Endothelial cell of umbilical vein (primary cell): Measurements from ENCODE around the gene LENG8. TPM values are rescaled to one million over a fixed set of nuclear protein-coding genes. Genes with fewer than 3 reads are reported as not detected.

Experiments
- BruUV-seq: library from RNA; stranded (reverse); fragments of 400-500 nt; replicated peaks from 2 replicates; lab custom pipeline; 2021; lab: Mats Ljungman, UMichigan
- CTCF ChIA-PET: fragments of 300-600, 350-600 bp; sonication (Branson Sonifier 250); formaldehyde crosslinking; loops from one replicate; lab custom pipeline; 2021; ENCODE audit warnings: antibody characterized with exemption, inconsistent platforms; lab: Charles Lee
- POLR2A ChIA-PET: fragments of 300-600, 350-600 bp; sonication (Branson Sonifier 250); formaldehyde crosslinking; loops from one replicate; lab custom pipeline; 2021; ENCODE audit warnings: antibody characterized with exemption, inconsistent platforms; lab: Charles Lee
- DNase-seq: peaks from one replicate; pipeline ENCODE4 v3.0.0-alpha.2; 2011; ENCODE audit warnings: low read depth, low spot score
- FAIRE-seq: peaks from 2 replicates; lab custom pipeline; 2011; peaks lifted over from hg19 to GRCh38; lab: Jason Lieb, UNC
- H2AFZ ChIP-seq: 2 replicates; pipeline ENCODE4 v1.6.0; 2012; ENCODE audit warnings: low read depth, low read length, control low read depth, inconsistent platforms
- H3K27ac ChIP-seq: 2 replicates; pipeline ENCODE4 v1.5.1; 2011; ENCODE audit warnings: low read depth, mild to moderate bottlenecking, control low read depth, low read length, moderate library complexity; ENCODE audit not compliant: insufficient read depth
- H3K27me3 ChIP-seq, 2 experiments: 2 replicates each; pipeline versions ENCODE4 v1.6.0 to v1.6.1; 2011; ENCODE audit warnings: low read length in 2 of 2, mixed read lengths in 1 of 2; ENCODE audit not compliant: control insufficient read depth in 2 of 2, insufficient read depth in 2 of 2
- H3K36me3 ChIP-seq, 2 experiments: 2 replicates in 1 of 2; 3 replicates in 1 of 2; pipeline ENCODE4 v1.5.1; 2011; ENCODE audit warnings: low read length in 2 of 2, mild to moderate bottlenecking in 1 of 2, moderate library complexity in 1 of 2; ENCODE audit not compliant: control insufficient read depth in 2 of 2, insufficient read depth in 2 of 2; ENCODE audit errors: extremely low read depth in 1 of 2
- H3K4me1 ChIP-seq: 3 replicates; pipeline ENCODE4 v1.5.1; 2011; ENCODE audit warnings: mild to moderate bottlenecking, low read length; ENCODE audit not compliant: control insufficient read depth, insufficient read depth; ENCODE audit errors: extremely low read depth
- H3K4me2 ChIP-seq: 2 replicates; pipeline ENCODE4 v1.6.1; 2011; ENCODE audit warnings: low read length, control low read depth, mixed read lengths; ENCODE audit not compliant: insufficient read depth
- H3K4me3 ChIP-seq, 3 experiments: fragments of 200-600 bp in 1 of 3; sonication (generic), shearing (Covaris generic) in 1 of 3; replicated peaks in 1 of 3; 2 replicates each; pipeline ENCODE4 v1.5.1; 2011 to 2016; ENCODE audit warnings: control low read depth in 3 of 3, low read length in 3 of 3, mild to moderate bottlenecking in 2 of 3, inconsistent platforms in 1 of 3, low read depth in 1 of 3, moderate library complexity in 1 of 3; ENCODE audit not compliant: insufficient read depth in 1 of 3
- H3K79me2 ChIP-seq: 2 replicates; pipeline ENCODE4 v1.6.0; 2012; ENCODE audit warnings: low read length, inconsistent platforms; ENCODE audit not compliant: control insufficient read depth, insufficient read depth
- H3K9ac ChIP-seq: replicated peaks from 2 replicates; pipeline ENCODE3; 2011; ENCODE audit warnings: low read length, control low read depth; ENCODE audit not compliant: insufficient read depth; ENCODE audit errors: extremely low read depth
- H3K9me1 ChIP-seq: replicated peaks from 3 replicates; pipeline ENCODE4 v1.6.0; 2011; ENCODE audit warnings: mild to moderate bottlenecking, low read length; ENCODE audit not compliant: control insufficient read depth, insufficient read depth; ENCODE audit errors: extremely low read depth
- H3K9me3 ChIP-seq: replicated peaks from 2 replicates; pipeline ENCODE4 v1.5.1; 2012; ENCODE audit warnings: low read length, inconsistent platforms; ENCODE audit not compliant: control insufficient read depth, insufficient read depth
- H4K20me1 ChIP-seq: replicated peaks from 2 replicates; pipeline ENCODE3; 2011; ENCODE audit warnings: mild to moderate bottlenecking, low read length; ENCODE audit not compliant: control insufficient read depth, insufficient read depth; ENCODE audit errors: extremely low read depth
- CTCF ChIP-seq, 2 donors: IDR thresholded peaks; 1 replicate in 1 of 2; 2 replicates in 1 of 2; pipeline ENCODE4 v1.5.1; 2011; ENCODE audit warnings: low read length in 2 of 2, mild to moderate bottlenecking in 2 of 2, moderate library complexity in 2 of 2, control low read depth in 1 of 2, inconsistent platforms in 1 of 2, low read depth in 1 of 2; ENCODE audit not compliant: insufficient read depth in 1 of 2; ENCODE audit errors: extremely low read depth in 1 of 2
- FOS ChIP-seq: IDR thresholded peaks from 2 replicates; pipeline ENCODE4 v1.6.1; 2011; ENCODE audit warnings: mild to moderate bottlenecking, low read length, moderate library complexity, borderline replicate concordance; ENCODE audit not compliant: insufficient read depth
- GATA2 ChIP-seq: IDR thresholded peaks from 2 replicates; pipeline ENCODE4 v1.7.0; 2011; ENCODE audit warnings: low read depth, mild to moderate bottlenecking, moderate library complexity, mixed read lengths, low read length; ENCODE audit not compliant: insufficient read length, insufficient read depth
- POLR2AphosphoS5 ChIP-seq: IDR thresholded peaks from 2 replicates; pipeline ENCODE4 v1.6.1; 2012; ENCODE audit warnings: low read depth, mild to moderate bottlenecking, control low read depth, low read length, moderate library complexity; ENCODE audit not compliant: insufficient read depth
- dilution Hi-C: fragments of 300-500 bp; cut with MboI; formaldehyde crosslinking; loops from one replicate; pipeline ENCODE4 v1.15.0; 2019; ENCODE audit warnings: low sequenced_read_pairs; ENCODE audit not compliant: extremely low pct_ligation_motif_present
- intact Hi-C: fragments of 100-400 bp; cut with micrococcal nuclease; formaldehyde crosslinking; loops from one replicate; pipeline ENCODE4 v1.10.0; 2022
- polyA plus RNA-seq, 4 experiments: library from polyadenylated mRNA; depleted of rRNA in 3 of 4; stranded (reverse) in 3 of 4; unstranded in 1 of 4; fragments of >200 nt; gene quantifications; 2 replicates each; pipeline versions ENCODE4 v1.2.1 to v1.2.3, GENCODE V29; 2011 to 2012; ENCODE audit warnings: missing spikeins in 1 of 4
- total RNA-seq: library from RNA; stranded (reverse); gene quantifications from 2 replicates; pipeline ENCODE4 v1.2.3, GENCODE V29; 2021
- TF ChIP-seq, protein P1 (sequence below): IDR thresholded peaks from 2 replicates; pipeline ENCODE4 v1.6.1; 2011; ENCODE audit not compliant: insufficient read depth, insufficient read length

Gene LENG8
- total and polyA plus RNA-seq, 2 donors (not counting 3 experiments of a cell fraction or from before 2014, with no cell fraction given), result 130 to 218 TPM

- intact Hi-C loops (loop anchor here (1.0 to 2.0 kb wide), 4 partner anchors 172 to 651 kb away; no protein-coding TSS in a partner anchor), dilution Hi-C loops (no loop called here)
- Histone ChIP-seq H3K9me1 (no peaks in the 10 kb centered on the region), H3K9me3 (no peaks in the 10 kb centered on the region), H3K36me3 (no peaks in the 10 kb centered on the region), H3K4me2 (no peak overlapping the region), H2AFZ (peak overlapping the region; percentile 44), H3K27me3 (no peaks in the 10 kb centered on the region), H4K20me1 (no peaks in the 10 kb centered on the region), H3K27ac (no peak overlapping the region), H3K9ac (no peak overlapping the region), H3K79me2 (no peaks in the 10 kb centered on the region), H3K4me3 (no peak overlapping the region), H3K4me1 (no peaks in the 10 kb centered on the region)
- peak; percentile 62 for DNase-seq
- ChIA-PET POLR2A (no interaction called here), CTCF (interaction anchor here (0.6 to 4.0 kb wide), 8 partner anchors 8 to 651 kb away, joined by 3 to 42 read pairs (median 4); partner anchors contain the start of gene CDC42EP5)
- TF ChIP-seq CTCF (IDR thresholded peaks at IDR 0.05; ENCODE audit: extremely low read depth in 1 of 2, insufficient read depth in 1 of 2, low read depth in 1 of 2, low read length in 2 of 2) (peak; percentile 68 to 79), POLR2AphosphoS5 (no peak), GATA2 (no peak), FOS (no peak)
- TF ChIP-seq, protein P1, sequence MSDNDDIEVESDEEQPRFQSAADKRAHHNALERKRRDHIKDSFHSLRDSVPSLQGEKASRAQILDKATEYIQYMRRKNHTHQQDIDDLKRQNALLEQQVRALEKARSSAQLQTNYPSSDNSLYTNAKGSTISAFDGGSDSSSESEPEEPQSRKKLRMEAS, result no peak
- no TSS peak for BruUV-seq
- peak; percentile 83 for FAIRE-seq
These were observed 32.4 kb downstream of the LENG8 start for GRCh38 chr19:54481326-54481930.
